OCI-LY3 (cell line): ENCODE data around the gene WDR76.
"Not testable (repeated sequence)": the region's sequence is repeated elsewhere in the genome, so short reads cannot be mapped to it uniquely, and the experiment has no call there.

Experiments used
- H2AFZ ChIP-seq: fragments of 200-600, 300-600 bp; shearing (Covaris generic); 2 replicates; pipeline ENCODE4 v1.6.0; 2014; ENCODE audit warnings: antibody characterized with exemption, low read depth, low read length
- H3K27ac ChIP-seq: fragments of 200-600, 300-600 bp; sonication (generic); 2 replicates; pipeline ENCODE4 v1.5.1; 2014; ENCODE audit warnings: mild to moderate bottlenecking, low read length, moderate library complexity, mixed read lengths
- H3K27me3 ChIP-seq: fragments of 200-600, 300-600 bp; sonication (generic); 2 replicates; pipeline ENCODE4 v1.6.1; 2014; ENCODE audit warnings: low read depth, low read length, mixed read lengths
- H3K36me3 ChIP-seq: fragments of 200-600, 300-600 bp; sonication (generic); replicated peaks from 2 replicates; pipeline ENCODE3; 2014; ENCODE audit warnings: low read depth, low read length, mixed read lengths
- H3K4me1 ChIP-seq: fragments of 300-600, 200-600 bp; sonication (generic); 2 replicates; pipeline ENCODE4 v1.6.1; 2014; ENCODE audit warnings: low read length, mixed read lengths
- H3K4me2 ChIP-seq: fragments of 200-600, 300-600 bp; sonication (generic); 2 replicates; pipeline ENCODE4 v1.6.1; 2014; ENCODE audit warnings: low read length, mixed read lengths
- H3K4me3 ChIP-seq: fragments of 300-600, 200-600 bp; sonication (generic); 2 replicates; pipeline ENCODE4 v1.5.1; 2014; ENCODE audit warnings: antibody characterized with exemption, mild to moderate bottlenecking, low read length, moderate library complexity
- H3K79me2 ChIP-seq: fragments of 300-600, 200-600 bp; shearing (Covaris generic); 2 replicates; pipeline ENCODE4 v1.6.1; 2014; ENCODE audit warnings: mild to moderate bottlenecking, low read length, mixed read lengths
- H3K9ac ChIP-seq: fragments of 300-600, 200-600 bp; shearing (Covaris generic); 2 replicates; pipeline ENCODE4 v1.6.0; 2014; ENCODE audit warnings: mild to moderate bottlenecking, low read length, moderate library complexity
- H3K9me3 ChIP-seq: fragments of 200-600, 300-600 bp; shearing (Covaris generic); 2 replicates; pipeline ENCODE4 v1.6.1; 2014; ENCODE audit warnings: low read length, mixed read lengths; ENCODE audit not compliant: insufficient read depth
- H4K20me1 ChIP-seq: fragments of 200-600, 300-600 bp; sonication (generic); 2 replicates; pipeline ENCODE4 v1.6.1; 2016; ENCODE audit warnings: low read length, mixed read lengths; ENCODE audit not compliant: insufficient read depth
- EZH2phosphoT487 ChIP-seq: fragments of 200-600 bp; shearing (Covaris generic); IDR thresholded peaks from 2 replicates; pipeline ENCODE4 v1.6.1; 2018; ENCODE audit warnings: antibody characterized with exemption, mixed run types, low read depth
- TF ChIP-seq, protein P1 (sequence below): fragments of 200-600, 300-600 bp; sonication (generic); IDR thresholded peaks from 2 replicates; pipeline ENCODE4 v1.5.1; 2014; ENCODE audit warnings: antibody characterized with exemption, low read length, low read depth

WDR76 gene

DNA sequence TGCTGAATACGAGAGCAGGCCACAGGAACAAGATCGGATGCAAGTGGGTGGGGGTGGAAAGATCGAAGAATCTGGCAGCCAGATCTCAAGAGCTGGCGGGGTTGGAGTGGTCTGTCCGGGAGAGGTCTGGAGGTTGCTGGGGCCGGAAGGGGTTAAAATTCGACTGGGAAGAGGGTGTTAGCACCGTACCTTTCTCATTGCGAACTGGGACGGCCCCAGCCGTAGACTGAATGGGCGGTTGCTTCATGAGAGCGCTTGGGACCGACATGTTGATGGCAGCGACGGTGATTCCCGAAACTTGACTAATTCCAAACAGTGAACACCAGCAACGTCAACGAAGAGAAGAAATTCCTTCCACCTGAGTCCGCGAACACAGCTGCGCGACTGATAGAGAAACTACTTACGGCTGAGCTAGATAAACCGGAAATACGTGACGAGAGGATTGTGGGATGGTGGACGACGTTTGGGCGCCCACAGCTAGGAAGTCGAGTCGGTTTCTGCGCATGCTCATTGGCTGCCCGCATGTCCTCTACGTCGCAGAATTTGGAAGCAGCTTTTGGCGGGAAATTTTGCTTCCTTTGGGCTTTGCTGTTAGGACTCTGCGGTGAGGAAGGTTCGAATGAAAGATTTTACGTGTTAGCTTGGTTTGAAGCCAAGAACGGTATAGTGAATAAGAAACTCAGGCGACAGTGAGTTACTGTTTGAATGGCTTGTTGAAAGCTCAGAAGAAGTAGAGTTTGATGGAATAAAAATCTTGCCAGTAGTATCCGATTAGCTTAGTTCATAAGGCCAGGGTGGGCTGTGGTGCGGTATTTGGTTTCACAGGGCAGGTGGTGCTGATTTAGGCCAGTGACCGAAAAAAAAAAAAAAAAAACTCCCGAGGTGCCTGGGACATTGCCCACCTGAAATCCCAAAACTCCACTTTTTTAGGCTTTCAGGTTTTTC, 2.2 kb upstream of the WDR76 start, which contains the start of gene MFAP1:
TSS of gene MFAP1 (minus strand) at position 389 of the 945 bp plus-strand sequence. CDS start at position 268, 121 bp downstream.
- peak within 1 kb of the TSS; percentile 94 for H2AFZ ChIP-seq
- no peaks in the 10 kb centered on the region for H3K27me3 ChIP-seq
- H3K36me3 ChIP-seq: peaks cover 16% of the 10 kb centered on the region
- 0 out of 2 replicates have a peak, but pooled peaks cover 2% of the 10 kb centered on the region for H4K20me1 ChIP-seq
- H3K4me1 ChIP-seq: peaks cover 36% of the 10 kb centered on the region
- peak within 1 kb of the TSS; percentile 74 for H3K4me2 ChIP-seq
- H3K9me3 ChIP-seq: no peaks in the 10 kb centered on the region; the same call in 1 of the 2 replicates
- peak within 1 kb of the TSS; percentile 94 for H3K4me3 ChIP-seq
- TF ChIP-seq, protein P1, sequence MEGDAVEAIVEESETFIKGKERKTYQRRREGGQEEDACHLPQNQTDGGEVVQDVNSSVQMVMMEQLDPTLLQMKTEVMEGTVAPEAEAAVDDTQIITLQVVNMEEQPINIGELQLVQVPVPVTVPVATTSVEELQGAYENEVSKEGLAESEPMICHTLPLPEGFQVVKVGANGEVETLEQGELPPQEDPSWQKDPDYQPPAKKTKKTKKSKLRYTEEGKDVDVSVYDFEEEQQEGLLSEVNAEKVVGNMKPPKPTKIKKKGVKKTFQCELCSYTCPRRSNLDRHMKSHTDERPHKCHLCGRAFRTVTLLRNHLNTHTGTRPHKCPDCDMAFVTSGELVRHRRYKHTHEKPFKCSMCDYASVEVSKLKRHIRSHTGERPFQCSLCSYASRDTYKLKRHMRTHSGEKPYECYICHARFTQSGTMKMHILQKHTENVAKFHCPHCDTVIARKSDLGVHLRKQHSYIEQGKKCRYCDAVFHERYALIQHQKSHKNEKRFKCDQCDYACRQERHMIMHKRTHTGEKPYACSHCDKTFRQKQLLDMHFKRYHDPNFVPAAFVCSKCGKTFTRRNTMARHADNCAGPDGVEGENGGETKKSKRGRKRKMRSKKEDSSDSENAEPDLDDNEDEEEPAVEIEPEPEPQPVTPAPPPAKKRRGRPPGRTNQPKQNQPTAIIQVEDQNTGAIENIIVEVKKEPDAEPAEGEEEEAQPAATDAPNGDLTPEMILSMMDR: no peak
- no peak for TF ChIP-seq EZH2phosphoT487
- peak within 1 kb of the TSS; percentile 95 for H3K9ac ChIP-seq
- H3K27ac ChIP-seq: peak within 1 kb of the TSS; percentile 71
- peaks cover 83% of the 10 kb centered on the region for H3K79me2 ChIP-seq

DNA sequence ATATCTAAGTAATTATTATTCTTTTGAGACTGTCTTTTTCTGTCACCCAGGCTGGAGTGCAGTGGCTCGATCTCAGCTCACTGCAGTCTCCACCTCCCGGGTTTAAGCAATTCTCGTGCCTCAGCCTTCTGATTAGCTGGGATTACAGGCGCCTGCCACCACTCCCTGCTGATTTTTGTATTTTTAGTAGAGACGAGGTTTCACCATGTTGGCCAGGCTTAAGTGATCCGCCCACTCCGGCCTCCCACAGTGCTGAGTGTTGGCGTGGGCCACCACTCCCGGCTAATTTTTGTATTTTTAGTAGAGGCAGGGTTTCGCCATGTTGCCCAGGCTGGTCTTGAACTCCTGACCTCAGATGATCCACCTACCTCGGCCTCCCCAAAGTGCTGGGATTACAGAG, 1.5 kb upstream of the WDR76 start:
- Histone ChIP-seq H3K79me2 (peaks cover 83% of the 10 kb centered on the region), H3K4me1 (peaks cover 42% of the 10 kb centered on the region), H3K27ac (peak overlapping the region; percentile 71; the same call in 1 of the 2 replicates), H3K36me3 (peaks cover 22% of the 10 kb centered on the region), H3K4me2 (peak overlapping the region; percentile 74; the same call in 1 of the 2 replicates), H3K4me3 (peak overlapping the region; percentile 94)
- H3K9me3 ChIP-seq, H4K20me1 ChIP-seq, H3K27me3 ChIP-seq, H3K9ac ChIP-seq, H2AFZ ChIP-seq: not testable (repeated sequence)

DNA sequence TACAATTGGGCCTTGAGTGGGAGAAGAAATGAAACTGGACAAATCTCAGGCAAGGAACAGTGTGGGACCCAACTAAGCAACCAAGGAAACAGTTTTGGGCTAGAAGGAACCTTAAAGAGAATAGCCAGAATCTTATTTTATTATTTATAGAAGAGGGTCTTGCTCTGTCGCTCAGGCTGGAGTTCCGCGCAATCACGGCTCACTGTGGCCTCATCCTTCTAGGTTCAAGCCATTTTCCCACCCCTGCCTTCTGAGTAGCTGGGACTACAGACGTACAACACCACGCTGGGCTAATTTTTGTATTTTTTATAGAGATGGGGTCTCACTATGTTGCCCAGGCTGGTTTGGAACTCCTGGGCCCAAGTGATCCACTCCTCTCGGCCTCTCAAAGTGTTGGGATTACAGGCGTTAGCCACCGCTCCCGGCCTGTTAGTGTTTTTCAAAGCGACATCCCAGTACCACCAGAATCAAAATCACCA, 734 bp upstream of the WDR76 start:
- Histone ChIP-seq H3K9ac (peak overlapping the region; percentile 98; the same call in 1 of the 2 replicates), H3K27me3 (no peaks in the 10 kb centered on the region), H3K9me3 (no peaks in the 10 kb centered on the region; the same call in 1 of the 2 replicates), H3K27ac (peak overlapping the region; percentile 75), H3K4me2 (peak overlapping the region; percentile 80), H4K20me1 (0 out of 2 replicates have a peak, but pooled peaks cover 2% of the 10 kb centered on the region), H3K4me1 (peaks cover 50% of the 10 kb centered on the region), H3K4me3 (peak overlapping the region; percentile 97), H2AFZ (no peak overlapping the region), H3K79me2 (peaks cover 83% of the 10 kb centered on the region), H3K36me3 (peaks cover 23% of the 10 kb centered on the region)
- TF ChIP-seq, protein P1: no peak
- no peak for TF ChIP-seq EZH2phosphoT487

DNA sequence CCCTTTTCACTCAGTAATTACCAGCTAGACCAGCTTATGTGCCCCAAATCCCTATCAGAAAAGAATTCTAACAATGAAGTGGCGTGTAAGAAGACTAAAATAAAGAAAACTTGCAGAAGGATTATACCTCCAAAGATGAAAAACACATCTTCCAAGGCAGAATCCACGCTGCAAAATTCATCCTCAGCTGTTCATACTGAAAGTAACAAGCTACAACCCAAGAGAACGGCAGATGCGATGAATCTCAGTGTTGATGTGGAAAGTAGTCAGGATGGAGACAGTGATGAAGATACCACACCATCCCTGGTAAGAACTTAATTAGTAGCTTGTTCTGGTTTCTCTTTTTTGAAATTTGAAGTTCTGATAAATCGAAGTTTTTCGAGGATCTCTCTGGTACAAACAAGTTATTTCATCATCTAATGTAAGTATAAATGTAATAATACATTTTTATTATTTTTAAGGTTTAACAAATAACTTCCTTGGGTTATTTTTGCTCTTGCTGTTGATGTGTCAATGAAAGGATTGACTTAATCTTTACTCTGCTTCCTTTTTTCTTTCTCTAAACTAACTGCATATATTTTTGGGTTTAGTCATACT, 1.4 kb downstream of the WDR76 start:
- H3K27me3 ChIP-seq: no peaks in the 10 kb centered on the region
- no peak for TF ChIP-seq EZH2phosphoT487
- TF ChIP-seq, protein P1: no peak
- no peaks in the 10 kb centered on the region; the same call in 1 of the 2 replicates for H3K9me3 ChIP-seq
- H3K4me1 ChIP-seq: peaks cover 46% of the 10 kb centered on the region
- peaks cover 27% of the 10 kb centered on the region for H3K36me3 ChIP-seq
- H2AFZ ChIP-seq: no peak overlapping the region
- peak overlapping the region; percentile 98 for H3K9ac ChIP-seq
- H3K79me2 ChIP-seq: peaks cover 85% of the 10 kb centered on the region
- H3K4me3 ChIP-seq: peak overlapping the region; percentile 97
- 0 out of 2 replicates have a peak, but pooled peaks cover 2% of the 10 kb centered on the region for H4K20me1 ChIP-seq
- H3K4me2 ChIP-seq: peak overlapping the region; percentile 80
- H3K27ac ChIP-seq: peak overlapping the region; percentile 75

DNA sequence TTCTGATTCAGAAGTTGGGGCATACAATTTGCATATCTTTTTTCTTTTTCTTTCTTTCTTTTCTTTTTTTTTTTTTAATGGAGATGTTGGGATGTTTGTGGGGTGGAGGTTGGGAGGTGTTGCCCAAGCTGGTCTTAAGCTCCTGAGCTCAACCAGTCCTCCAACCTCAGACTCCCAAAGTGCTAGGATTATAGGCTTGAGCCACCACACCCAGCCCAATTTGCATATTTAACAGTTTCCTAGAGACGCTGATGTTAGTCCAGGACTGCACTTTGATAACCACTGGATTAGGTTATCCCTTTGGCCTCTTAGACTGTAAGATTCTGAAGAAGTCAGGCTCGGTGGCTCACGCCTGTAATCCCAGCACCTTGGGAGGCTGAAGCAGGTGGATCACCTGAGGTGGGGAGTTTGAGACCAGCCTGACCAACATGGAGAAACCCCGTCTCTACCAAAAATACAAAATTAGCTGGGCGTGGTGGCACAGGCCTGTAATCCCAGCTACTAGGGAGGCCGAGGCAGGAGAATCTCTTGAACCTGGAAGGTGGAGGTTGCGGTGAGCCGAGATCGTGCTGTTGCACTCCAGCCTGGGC, 3.2 kb downstream of the WDR76 start:
- H3K27me3 ChIP-seq, H3K4me2 ChIP-seq, H3K9me3 ChIP-seq, H2AFZ ChIP-seq, H3K9ac ChIP-seq, H3K27ac ChIP-seq, H3K4me3 ChIP-seq, H4K20me1 ChIP-seq: not testable (repeated sequence)
- Histone ChIP-seq H3K79me2 (peaks cover 78% of the 10 kb centered on the region), H3K36me3 (peaks cover 33% of the 10 kb centered on the region), H3K4me1 (peaks cover 36% of the 10 kb centered on the region)

DNA sequence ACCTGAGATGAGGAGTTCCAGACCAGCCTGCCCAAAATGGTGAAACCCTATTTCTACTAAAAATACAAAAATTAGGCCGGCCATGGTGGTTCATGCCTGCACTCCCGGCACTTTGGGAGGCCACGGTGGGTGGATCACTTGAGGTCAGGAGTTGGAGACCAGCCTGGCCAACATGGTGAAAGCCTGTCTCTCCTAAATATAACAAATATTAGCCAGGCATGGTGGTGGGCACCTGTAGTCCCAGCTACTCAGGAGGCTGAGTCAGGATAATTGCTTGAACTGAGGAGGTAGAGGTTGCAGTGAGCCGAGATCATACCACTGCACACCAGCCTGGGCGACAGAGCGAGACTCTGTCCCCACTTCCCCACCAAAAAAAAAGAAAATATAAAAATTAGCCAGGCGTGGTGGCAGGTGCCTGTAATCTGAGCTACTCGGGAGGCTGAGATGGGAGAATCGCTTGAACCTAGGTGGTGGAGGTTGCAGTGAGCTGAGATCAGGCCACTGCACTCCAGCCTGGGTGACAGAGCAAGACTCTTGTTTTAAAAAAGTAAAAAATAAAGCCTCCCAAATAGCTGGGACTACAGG, 4.0 kb downstream of the WDR76 start:
- H3K9me3 ChIP-seq, H3K4me3 ChIP-seq, H2AFZ ChIP-seq, H3K9ac ChIP-seq, H3K27ac ChIP-seq, H3K27me3 ChIP-seq, H3K4me2 ChIP-seq, H4K20me1 ChIP-seq: not testable (repeated sequence)
- Histone ChIP-seq H3K36me3 (peaks cover 33% of the 10 kb centered on the region), H3K4me1 (peaks cover 34% of the 10 kb centered on the region), H3K79me2 (peaks cover 78% of the 10 kb centered on the region)
